PC-3 (cell line): ENCODE data around the gene SLIT1. TPM values are rescaled to one million over a fixed set of nuclear protein-coding genes. Genes with fewer than 3 reads are reported as not detected.

ENCODE experiments used
- ATAC-seq: fragments of 200-7000 bp; cut with Tn5 transposase; 2 replicates; pipeline ENCODE4 v1.9.1; 2020; ENCODE audit warnings: mild to moderate bottlenecking, moderate library complexity
- BruUV-seq: library from RNA; stranded (reverse); fragments of 400-500 nt; replicated peaks from 2 replicates; lab custom pipeline; 2021; lab: Mats Ljungman, UMichigan
- CTCF ChIA-PET: fragments of 300-600 bp; sonication (Branson Sonifier 250); formaldehyde crosslinking; loops from one replicate; lab custom pipeline; 2022; ENCODE audit warnings: antibody characterized with exemption; lab: Charles Lee
- POLR2A ChIA-PET: fragments of 300-600 bp; sonication (Branson Sonifier 250); formaldehyde crosslinking; loops from one replicate; lab custom pipeline; 2022; ENCODE audit warnings: antibody characterized with exemption; ENCODE audit not compliant: unreplicated experiment; lab: Charles Lee
- DNase-seq: peaks from one replicate; pipeline ENCODE4 v3.0.0-alpha.2; 2015
- H2AFZ ChIP-seq: fragments of 300-600 bp; sonication (generic); 2 replicates; pipeline ENCODE4 v1.6.0; 2016; ENCODE audit warnings: antibody characterized with exemption, low read length
- H3F3A ChIP-seq: fragments of 300-600 bp; sonication (generic); one replicate; pipeline ENCODE4 v1.6.0; 2017; ENCODE audit warnings: antibody characterized with exemption, low read length, control low read depth, mild to moderate bottlenecking; ENCODE audit not compliant: unreplicated experiment
- H3K27ac ChIP-seq: fragments of 300-600 bp; sonication (generic); 2 replicates; pipeline ENCODE4 v1.5.1; 2016; ENCODE audit warnings: mild to moderate bottlenecking, low read length
- H3K27me3 ChIP-seq: fragments of 300-600 bp; sonication (generic); 2 replicates; pipeline ENCODE4 v1.6.1; 2016; ENCODE audit warnings: low read length, mixed read lengths
- H3K36me3 ChIP-seq: fragments of 300-600 bp; sonication (generic); 2 replicates; pipeline ENCODE4 v1.6.1; 2016; ENCODE audit warnings: low read depth, mixed run types, low read length, mixed read lengths
- H3K4me1 ChIP-seq: fragments of 300-600 bp; sonication (generic); 2 replicates; pipeline ENCODE4 v1.5.1; 2016; ENCODE audit warnings: low read length; ENCODE audit not compliant: insufficient read depth
- H3K4me2 ChIP-seq: fragments of 300-600 bp; sonication (generic); 2 replicates; pipeline ENCODE4 v1.6.0; 2016; ENCODE audit warnings: low read length
- H3K4me3 ChIP-seq: fragments of 300-600 bp; sonication (generic); 2 replicates; pipeline ENCODE4 v1.5.1; 2016; ENCODE audit warnings: mild to moderate bottlenecking, low read length, mixed read lengths
- H3K79me2 ChIP-seq: fragments of 300-600 bp; sonication (generic); 2 replicates; pipeline ENCODE4 v1.6.1; 2017; ENCODE audit warnings: low read length, mixed read lengths
- H3K9ac ChIP-seq: fragments of 300-600 bp; sonication (generic); 2 replicates; pipeline ENCODE4 v1.6.0; 2016; ENCODE audit warnings: mild to moderate bottlenecking, low read length
- H3K9me2 ChIP-seq: fragments of 300-600 bp; sonication (generic); replicated peaks from 2 replicates; pipeline ENCODE4 v1.6.1; 2016; ENCODE audit warnings: mixed run types, low read length, mixed read lengths
- H3K9me3 ChIP-seq: fragments of 300-600 bp; sonication (generic); 2 replicates; pipeline ENCODE4 v1.6.1; 2016; ENCODE audit warnings: low read length, mixed read lengths
- H4K20me1 ChIP-seq: fragments of 300-600 bp; sonication (generic); 2 replicates; pipeline ENCODE4 v1.6.1; 2016; ENCODE audit warnings: low read length, mixed read lengths
- EZH2 ChIP-seq: fragments of 300-600 bp; sonication (generic); IDR thresholded peaks from one replicate; pipeline ENCODE4 v1.6.1; 2017; ENCODE audit warnings: antibody characterized with exemption, mild to moderate bottlenecking, low read length; ENCODE audit not compliant: unreplicated experiment
- EZH2phosphoT487 ChIP-seq: fragments of 300-600 bp; sonication (generic); IDR thresholded peaks from 2 replicates; pipeline ENCODE4 v1.6.1; 2018; ENCODE audit warnings: mild to moderate bottlenecking, antibody characterized with exemption, low read length, borderline replicate concordance
- intact Hi-C: fragments of 100-400 bp; cut with micrococcal nuclease; formaldehyde crosslinking; loops from 2 replicates; pipeline ENCODE4 v1.9.0; 2023
- total RNA-seq: library from RNA; depleted of rRNA; stranded (reverse); fragments of >200 nt; gene quantifications from 2 replicates; pipeline ENCODE4 v1.2.3, GENCODE V29; 2014
- TF ChIP-seq, protein P1 (sequence below): fragments of 300-600 bp; sonication (generic); conservative IDR thresholded peaks from 2 replicates; pipeline ENCODE4 v1.5.1; 2017; ENCODE audit warnings: antibody characterized with exemption, low read depth, mild to moderate bottlenecking, low read length

The SLIT1 gene
- total RNA-seq, 1 experiment from 2014 or later: not detected

- no peak for DNase-seq
- ATAC-seq: no peak
- Histone ChIP-seq H3K79me2 (no peaks in the 10 kb centered on the region), H3K9me2 (no peaks in the 10 kb centered on the region), H3K27ac (no peak overlapping the region), H3K4me1 (no peaks in the 10 kb centered on the region), H3F3A (no peaks in the 10 kb centered on the region), H3K36me3 (no peaks in the 10 kb centered on the region), H3K9me3 (no peaks in the 10 kb centered on the region), H4K20me1 (no peaks in the 10 kb centered on the region), H3K27me3 (peaks cover 9% of the 10 kb centered on the region; the same call in 1 of the 2 replicates), H3K4me3 (no peak overlapping the region), H3K4me2 (no peak overlapping the region), H3K9ac (no peak overlapping the region), H2AFZ (no peak overlapping the region)
- CTCF ChIA-PET: no interaction called here
- no TSS peak for BruUV-seq
- intact Hi-C loops: no loop called here
- POLR2A ChIA-PET: interaction anchor here (0.7 kb wide), 1 partner anchor 131 kb away, joined by 4 read pairs; no protein-coding TSS in a partner anchor
- TF ChIP-seq, protein P1, sequence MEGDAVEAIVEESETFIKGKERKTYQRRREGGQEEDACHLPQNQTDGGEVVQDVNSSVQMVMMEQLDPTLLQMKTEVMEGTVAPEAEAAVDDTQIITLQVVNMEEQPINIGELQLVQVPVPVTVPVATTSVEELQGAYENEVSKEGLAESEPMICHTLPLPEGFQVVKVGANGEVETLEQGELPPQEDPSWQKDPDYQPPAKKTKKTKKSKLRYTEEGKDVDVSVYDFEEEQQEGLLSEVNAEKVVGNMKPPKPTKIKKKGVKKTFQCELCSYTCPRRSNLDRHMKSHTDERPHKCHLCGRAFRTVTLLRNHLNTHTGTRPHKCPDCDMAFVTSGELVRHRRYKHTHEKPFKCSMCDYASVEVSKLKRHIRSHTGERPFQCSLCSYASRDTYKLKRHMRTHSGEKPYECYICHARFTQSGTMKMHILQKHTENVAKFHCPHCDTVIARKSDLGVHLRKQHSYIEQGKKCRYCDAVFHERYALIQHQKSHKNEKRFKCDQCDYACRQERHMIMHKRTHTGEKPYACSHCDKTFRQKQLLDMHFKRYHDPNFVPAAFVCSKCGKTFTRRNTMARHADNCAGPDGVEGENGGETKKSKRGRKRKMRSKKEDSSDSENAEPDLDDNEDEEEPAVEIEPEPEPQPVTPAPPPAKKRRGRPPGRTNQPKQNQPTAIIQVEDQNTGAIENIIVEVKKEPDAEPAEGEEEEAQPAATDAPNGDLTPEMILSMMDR: no peak
- TF ChIP-seq EZH2phosphoT487 (no peak), EZH2 (no peak)
These were observed 4.7 kb upstream of the SLIT1 start for GRCh38 chr10:97190450-97190849.

DNA sequence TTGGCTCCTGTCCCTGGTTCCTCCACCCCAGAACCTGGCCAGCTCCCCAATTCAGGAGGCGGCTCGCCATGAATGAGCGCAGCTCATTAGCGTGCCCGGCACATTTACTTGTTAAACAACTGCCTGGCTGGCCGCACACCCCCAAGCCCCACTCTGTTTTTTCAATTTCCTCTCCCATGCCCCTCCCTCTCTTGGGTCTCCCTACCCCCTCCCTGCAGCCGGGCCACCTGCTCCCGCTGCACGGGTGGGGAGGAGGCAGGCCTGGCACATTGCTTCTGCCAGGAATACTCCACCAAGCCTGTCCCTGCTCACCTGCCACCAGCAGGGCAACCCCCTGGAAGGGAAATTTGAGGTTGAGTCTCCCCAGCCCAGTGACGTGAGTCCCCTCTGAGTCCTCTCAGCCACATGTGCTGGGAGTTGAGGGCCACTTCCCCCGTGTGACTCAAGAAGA lies 2.5 kb upstream of the SLIT1 start:
- intact Hi-C loops: no loop called here
- peaks cover 26% of the 10 kb centered on the region for H3K27me3 ChIP-seq
- H3K4me1 ChIP-seq: no peaks in the 10 kb centered on the region
- no peaks in the 10 kb centered on the region for H3F3A ChIP-seq
- no peaks in the 10 kb centered on the region for H3K79me2 ChIP-seq
- ATAC-seq (no peak), DNase-seq (no peak)
- no peak overlapping the region for H3K9ac ChIP-seq
- POLR2A ChIA-PET: interaction anchor here (0.5 kb wide), 1 partner anchor 11 kb away, joined by 3 read pairs; no protein-coding TSS in a partner anchor
- no peak overlapping the region for H3K4me3 ChIP-seq
- TF ChIP-seq EZH2 (no peak), EZH2phosphoT487 (no peak)
- TF ChIP-seq, protein P1: no peak
- no peaks in the 10 kb centered on the region for H3K36me3 ChIP-seq
- H3K27ac ChIP-seq: no peak overlapping the region
- no peaks in the 10 kb centered on the region for H3K9me3 ChIP-seq
- H3K9me2 ChIP-seq: no peaks in the 10 kb centered on the region
- CTCF ChIA-PET: no interaction called here
- H3K4me2 ChIP-seq: no peak overlapping the region
- no peaks in the 10 kb centered on the region for H4K20me1 ChIP-seq
- BruUV-seq: no TSS peak
- H2AFZ ChIP-seq: no peak overlapping the region

GRCh38 chr10:97186911-97187310 lies 1.2 kb upstream of the SLIT1 start:
- Histone ChIP-seq H3K9me3 (no peaks in the 10 kb centered on the region), H3K4me1 (no peaks in the 10 kb centered on the region), H3K27ac (no peak overlapping the region), H2AFZ (no peak overlapping the region), H3F3A (no peaks in the 10 kb centered on the region), H3K9me2 (no peaks in the 10 kb centered on the region), H3K4me3 (no peak overlapping the region), H3K4me2 (no peak overlapping the region), H3K79me2 (no peaks in the 10 kb centered on the region), H3K9ac (no peak overlapping the region), H4K20me1 (no peaks in the 10 kb centered on the region), H3K27me3 (peaks cover 26% of the 10 kb centered on the region), H3K36me3 (no peaks in the 10 kb centered on the region)
- ChIA-PET POLR2A (no interaction called here), CTCF (no interaction called here)
- no TSS peak for BruUV-seq
- DNase-seq (no peak), ATAC-seq (no peak)
- TF ChIP-seq EZH2: no peak
- TF ChIP-seq EZH2phosphoT487: no peak
- TF ChIP-seq, protein P1: no peak
- intact Hi-C loops: no loop called here
